NAMALWA (cell line): Measurements from ENCODE around the gene VSIG10L2.
"Not testable (repeated sequence)": the region's sequence is repeated elsewhere in the genome, so short reads cannot be mapped to it uniquely, and the experiment has no call there.

Experiments
- DNase-seq: peaks from one replicate; pipeline ENCODE4 v3.0.0-alpha.2; 2015; ENCODE audit warnings: low spot score

The VSIG10L2 gene

GRCh38 chr11:125945797-125946520 lies at the start of gene VSIG10L2:
VSIG10L2 (plus strand) TSS chr11:125946044; CDS start chr11:125946056, 12 bp downstream.
- DNase-seq: no peak

- DNase-seq: no peak
Observed at GRCh38 chr11:125901872-125902271, 44.0 kb upstream of the VSIG10L2 start.

- no peak for DNase-seq
Observed at GRCh38 chr11:125902277-125902926, 43.4 kb upstream of the VSIG10L2 start.

GRCh38 chr11:125902927-125903710 lies 42.7 kb upstream of the VSIG10L2 start, which contains the start of gene PUS3:
PUS3 (minus strand) TSS chr11:125903206; CDS start chr11:125896284, 6,922 bp downstream.
- peak; percentile 88 for DNase-seq

GRCh38 chr11:125903711-125904659 lies 41.9 kb upstream of the VSIG10L2 start, which contains the start of gene DDX25:
DDX25 (plus strand) TSS chr11:125904508; CDS start chr11:125904518, 10 bp downstream.
- DNase-seq: no peak

GRCh38 chr11:125904678-125905077 lies 41.2 kb upstream of the VSIG10L2 start:
- no peak for DNase-seq

GRCh38 chr11:125910226-125910849 lies 35.5 kb upstream of the VSIG10L2 start:
- no peak for DNase-seq

- DNase-seq: not testable (repeated sequence)
Observed at GRCh38 chr11:125914601-125915000, 31.2 kb upstream of the VSIG10L2 start.

GRCh38 chr11:125916683-125917347 lies 29.0 kb upstream of the VSIG10L2 start:
- no peak for DNase-seq

GRCh38 chr11:125918140-125918840 lies 27.6 kb upstream of the VSIG10L2 start:
- no peak for DNase-seq

- DNase-seq: no peak
Observed at GRCh38 chr11:125921042-125921441, 24.8 kb upstream of the VSIG10L2 start.

GRCh38 chr11:125922156-125922555 lies 23.7 kb upstream of the VSIG10L2 start:
- no peak for DNase-seq

GRCh38 chr11:125923012-125923579 lies 22.7 kb upstream of the VSIG10L2 start:
- peak; percentile 81 for DNase-seq

- no peak for DNase-seq
Observed at GRCh38 chr11:125923633-125924032, 22.2 kb upstream of the VSIG10L2 start.

- no peak for DNase-seq
Observed at GRCh38 chr11:125924384-125925007, 21.3 kb upstream of the VSIG10L2 start.

GRCh38 chr11:125925247-125925740 lies 20.6 kb upstream of the VSIG10L2 start:
- DNase-seq: no peak

GRCh38 chr11:125925804-125926203 lies 20.0 kb upstream of the VSIG10L2 start:
- DNase-seq: no peak

GRCh38 chr11:125926682-125927081 lies 19.2 kb upstream of the VSIG10L2 start:
- DNase-seq: no peak
